IMR-90 (cell line): ENCODE measurements around the gene SPSB4. TPM values are rescaled to one million over a fixed set of nuclear protein-coding genes. Genes with fewer than 3 reads are reported as not detected.

Experiments
- ATAC-seq: fragments of 200-7000 bp; cut with Tn5 transposase; 2 replicates; pipeline ENCODE4 v1.9.1; 2020; ENCODE audit warnings: low read depth, mild to moderate bottlenecking, moderate library complexity
- BruUV-seq: library from RNA; stranded (reverse); fragments of 400-500 nt; replicated peaks from 2 replicates; lab custom pipeline; 2021; lab: Mats Ljungman, UMichigan
- CTCF ChIA-PET: fragments of 300-600 bp; formaldehyde crosslinking; extraction: SDS; loops from one replicate; lab custom pipeline; 2021; ENCODE audit warnings: antibody characterized with exemption; lab: Yijun Ruan, JAX
- POLR2A ChIA-PET: fragments of 300-600 bp; sonication (Branson Sonifier 250); formaldehyde crosslinking; loops from one replicate; lab custom pipeline; 2022; ENCODE audit warnings: antibody characterized with exemption; ENCODE audit not compliant: unreplicated experiment; lab: Charles Lee
- DNase-seq: peaks from one replicate; pipeline ENCODE4 v3.0.0; 2013
- H2AFZ ChIP-seq: replicated peaks from 2 replicates; pipeline ENCODE3; 2013; ENCODE audit warnings: low read length, mild to moderate bottlenecking; ENCODE audit not compliant: poor library complexity
- H2AK5ac ChIP-seq: 2 replicates; pipeline ENCODE4 v1.6.1; 2013; ENCODE audit warnings: low read depth, low read length, inconsistent platforms
- H2AK9ac ChIP-seq: replicated peaks from 2 replicates; pipeline ENCODE3; 2013; ENCODE audit warnings: mild to moderate bottlenecking, low read depth, low read length, moderate library complexity; ENCODE audit not compliant: poor library complexity
- H2BK120ac ChIP-seq: 2 replicates; pipeline ENCODE4 v1.6.1; 2013; ENCODE audit warnings: low read depth, low read length, inconsistent platforms
- H2BK15ac ChIP-seq: 3 replicates; pipeline ENCODE4 v1.6.1; 2013; ENCODE audit warnings: low read depth, low read length, inconsistent platforms
- H2BK20ac ChIP-seq: 2 replicates; pipeline ENCODE4 v1.6.1; 2013; ENCODE audit warnings: low read depth, mild to moderate bottlenecking, inconsistent platforms, low read length, moderate library complexity
- H2BK5ac ChIP-seq: 2 replicates; pipeline ENCODE4 v1.6.1; 2013; ENCODE audit warnings: mild to moderate bottlenecking, low read depth, low read length, inconsistent platforms; ENCODE audit not compliant: poor library complexity, severe bottlenecking
- H3K14ac ChIP-seq: replicated peaks from 2 replicates; pipeline ENCODE4 v1.6.1; 2013; ENCODE audit warnings: low read depth, low read length, inconsistent platforms
- H3K18ac ChIP-seq: 2 replicates; pipeline ENCODE4 v1.6.1; 2013; ENCODE audit warnings: low read depth, low read length, control low read depth
- H3K23ac ChIP-seq: 2 replicates; pipeline ENCODE4 v1.6.1; 2013; ENCODE audit warnings: low read depth, low read length, inconsistent platforms
- H3K27ac ChIP-seq: 2 replicates; pipeline ENCODE4 v1.5.1; 2013; ENCODE audit warnings: mild to moderate bottlenecking, control low read depth, low read length; ENCODE audit not compliant: insufficient read depth
- H3K27me3 ChIP-seq: 2 replicates; pipeline ENCODE4 v1.6.1; 2013; ENCODE audit warnings: low read length; ENCODE audit not compliant: control insufficient read depth, insufficient read depth
- H3K36me3 ChIP-seq: 2 replicates; pipeline ENCODE4 v1.6.1; 2013; ENCODE audit warnings: low read length, mixed read lengths; ENCODE audit not compliant: control insufficient read depth, insufficient read depth
- H3K4ac ChIP-seq: 2 replicates; pipeline ENCODE4 v1.6.1; 2013; ENCODE audit warnings: low read depth, low read length, inconsistent platforms
- H3K4me1 ChIP-seq: 2 replicates; pipeline ENCODE4 v1.6.1; 2013; ENCODE audit warnings: low read length, mixed read lengths; ENCODE audit not compliant: control insufficient read depth, insufficient read depth
- H3K4me2 ChIP-seq: 2 replicates; pipeline ENCODE4 v1.6.1; 2013; ENCODE audit warnings: low read depth, mild to moderate bottlenecking, control low read depth, low read length, moderate library complexity
- H3K4me3 ChIP-seq: 2 replicates; pipeline ENCODE4 v1.5.1; 2013; ENCODE audit warnings: low read depth, mild to moderate bottlenecking, control low read depth, low read length, moderate library complexity; ENCODE audit not compliant: insufficient read depth
- H3K56ac ChIP-seq: 2 replicates; pipeline ENCODE4 v1.6.1; 2013; ENCODE audit warnings: low read length, inconsistent platforms; ENCODE audit not compliant: insufficient read depth; ENCODE audit errors: extremely low read depth
- H3K79me1 ChIP-seq, 2 experiments: 2 replicates each; pipeline ENCODE4 v1.6.1; 2013; ENCODE audit warnings: low read length in 2 of 2, inconsistent platforms in 1 of 2, low read depth in 1 of 2
- H3K9ac ChIP-seq: 2 replicates; pipeline ENCODE4 v1.6.1; 2013; ENCODE audit warnings: low read depth, low read length, control low read depth
- H3K9me1 ChIP-seq: 2 replicates; pipeline ENCODE4 v1.6.1; 2013; ENCODE audit warnings: low read length, inconsistent platforms; ENCODE audit not compliant: insufficient read depth
- H3K9me3 ChIP-seq: 2 replicates; pipeline ENCODE4 v1.6.1; 2013; ENCODE audit warnings: low read length; ENCODE audit not compliant: control insufficient read depth, insufficient read depth
- H4K20me1 ChIP-seq: 2 replicates; pipeline ENCODE4 v1.6.1; 2013; ENCODE audit warnings: low read length, inconsistent platforms; ENCODE audit not compliant: insufficient read depth
- H4K5ac ChIP-seq: 2 replicates; pipeline ENCODE4 v1.6.1; 2013; ENCODE audit warnings: mild to moderate bottlenecking, low read depth, low read length, control low read depth
- H4K8ac ChIP-seq, 2 experiments: 2 replicates each; pipeline ENCODE4 v1.6.1; 2013; ENCODE audit warnings: low read depth in 2 of 2, low read length in 2 of 2, control low read depth in 1 of 2, inconsistent platforms in 1 of 2
- H4K91ac ChIP-seq: 2 replicates; pipeline ENCODE4 v1.6.1; 2013; ENCODE audit warnings: low read depth, low read length, inconsistent platforms; ENCODE audit not compliant: insufficient read depth
- BHLHE40 ChIP-seq: fragments of 150-350 bp; IDR thresholded peaks from 2 replicates; pipeline ENCODE4 v1.6.1; 2016; ENCODE audit warnings: mild to moderate bottlenecking, low read depth, low read length
- CEBPB ChIP-seq: IDR thresholded peaks from 2 replicates; pipeline ENCODE4 v1.6.1; 2012; ENCODE audit warnings: low read depth, low read length, improper control_type of control experiment
- CHD1 ChIP-seq: IDR thresholded peaks from 2 replicates; pipeline ENCODE4 v1.6.1; 2012; ENCODE audit warnings: low read depth, low read length, improper control_type of control experiment
- FOS ChIP-seq: fragments of 150-350 bp; IDR thresholded peaks from 2 replicates; pipeline ENCODE4 v1.6.1; 2016; ENCODE audit warnings: low read depth, low read length
- MAFK ChIP-seq: IDR thresholded peaks from 2 replicates; pipeline ENCODE4 v1.6.1; 2012; ENCODE audit warnings: low read depth, low read length, improper control_type of control experiment
- MAZ ChIP-seq: IDR thresholded peaks from 2 replicates; pipeline ENCODE4 v1.6.1; 2012; ENCODE audit warnings: low read depth, mild to moderate bottlenecking, low read length, improper control_type of control experiment, moderate library complexity, borderline replicate concordance
- NFE2L2 ChIP-seq: fragments of 150-350 bp; IDR thresholded peaks from 2 replicates; pipeline ENCODE4 v1.6.1; 2016; ENCODE audit warnings: low read depth, mild to moderate bottlenecking, low read length
- RFX5 ChIP-seq: IDR thresholded peaks from 2 replicates; pipeline ENCODE4 v1.8.0; 2012; ENCODE audit warnings: low read depth, mild to moderate bottlenecking, low read length, moderate library complexity
- SMC3 ChIP-seq: fragments of 150-350 bp; IDR thresholded peaks from 2 replicates; pipeline ENCODE4 v1.6.1; 2016; ENCODE audit warnings: low read depth, mild to moderate bottlenecking, antibody characterized with exemption, low read length, moderate library complexity
- dilution Hi-C: fragments of 300-500 bp; cut with HindIII; formaldehyde crosslinking; loops from one replicate; pipeline ENCODE4 v1.14.3; 2018; ENCODE audit warnings: low sequenced_read_pairs; ENCODE audit not compliant: unreplicated experiment
- in situ Hi-C: fragments of 300-500 bp; cut with MboI; formaldehyde crosslinking; loops from 3 replicates; pipeline ENCODE4 v1.14.3; 2019; ENCODE audit warnings: low sequenced_read_pairs, inconsistent platforms, mixed read lengths
- intact Hi-C: fragments of 100-400 bp; cut with micrococcal nuclease; formaldehyde crosslinking; loops from 2 replicates; pipeline ENCODE4 v1.10.0; 2022
- polyA plus RNA-seq, 3 experiments: library from polyadenylated mRNA; depleted of rRNA; stranded (reverse); fragments of >200 nt; gene quantifications; 2 replicates each; pipeline ENCODE4 v1.2.3, GENCODE V29; 2012; ENCODE audit warnings: low replicate concordance in 1 of 3
- total RNA-seq: library from RNA; depleted of rRNA; stranded (reverse); fragments of >200 nt; gene quantifications from 2 replicates; pipeline ENCODE4 v1.2.3, GENCODE V29; 2012
- TF ChIP-seq, protein P1 (sequence below): conservative IDR thresholded peaks from 2 replicates; pipeline ENCODE4 v1.5.1; 2012; ENCODE audit warnings: mild to moderate bottlenecking, low read depth, low read length, improper control_type of control experiment

The SPSB4 gene
- total and polyA plus RNA-seq, 2 of the 4 experiments (the other 2 are of a cell fraction) = not detected

DNA sequence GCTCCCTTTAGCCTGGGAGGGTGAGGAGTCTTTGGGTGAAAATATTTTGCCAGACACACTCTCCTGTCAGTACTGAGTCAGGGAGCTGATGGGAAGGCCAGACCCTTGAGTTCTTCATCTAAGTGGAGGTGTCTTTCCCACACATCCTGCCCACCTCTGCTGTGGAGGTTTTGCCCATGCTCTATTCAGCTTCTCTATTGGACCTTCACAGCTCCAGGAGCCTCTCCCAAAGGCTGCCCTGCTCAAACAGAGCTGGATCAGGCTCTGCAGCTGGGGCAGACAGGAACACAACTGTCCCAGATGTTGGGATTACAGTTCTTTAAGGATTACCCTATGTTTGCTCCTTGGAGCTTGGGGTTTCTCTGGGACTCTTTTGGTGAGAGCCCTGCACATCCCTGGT lies 77.9 kb downstream of the SPSB4 start:
- no peaks in the 10 kb centered on the region for H3K9me1 ChIP-seq
- H3K27me3 ChIP-seq = peaks cover 5% of the 10 kb centered on the region; the same call in 1 of the 2 replicates
- no peak overlapping the region for H2AK5ac ChIP-seq
- H3K27ac ChIP-seq = no peak overlapping the region
- no peak overlapping the region for H3K56ac ChIP-seq
- BruUV-seq = no TSS peak
- TF ChIP-seq FOS (no peak), RFX5 (no peak), CEBPB (no peak), BHLHE40 (no peak), NFE2L2 (no peak), SMC3 (no peak), MAFK (no peak), CHD1 (no peak), MAZ (no peak)
- TF ChIP-seq, protein P1, sequence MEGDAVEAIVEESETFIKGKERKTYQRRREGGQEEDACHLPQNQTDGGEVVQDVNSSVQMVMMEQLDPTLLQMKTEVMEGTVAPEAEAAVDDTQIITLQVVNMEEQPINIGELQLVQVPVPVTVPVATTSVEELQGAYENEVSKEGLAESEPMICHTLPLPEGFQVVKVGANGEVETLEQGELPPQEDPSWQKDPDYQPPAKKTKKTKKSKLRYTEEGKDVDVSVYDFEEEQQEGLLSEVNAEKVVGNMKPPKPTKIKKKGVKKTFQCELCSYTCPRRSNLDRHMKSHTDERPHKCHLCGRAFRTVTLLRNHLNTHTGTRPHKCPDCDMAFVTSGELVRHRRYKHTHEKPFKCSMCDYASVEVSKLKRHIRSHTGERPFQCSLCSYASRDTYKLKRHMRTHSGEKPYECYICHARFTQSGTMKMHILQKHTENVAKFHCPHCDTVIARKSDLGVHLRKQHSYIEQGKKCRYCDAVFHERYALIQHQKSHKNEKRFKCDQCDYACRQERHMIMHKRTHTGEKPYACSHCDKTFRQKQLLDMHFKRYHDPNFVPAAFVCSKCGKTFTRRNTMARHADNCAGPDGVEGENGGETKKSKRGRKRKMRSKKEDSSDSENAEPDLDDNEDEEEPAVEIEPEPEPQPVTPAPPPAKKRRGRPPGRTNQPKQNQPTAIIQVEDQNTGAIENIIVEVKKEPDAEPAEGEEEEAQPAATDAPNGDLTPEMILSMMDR = no peak
- H2AFZ ChIP-seq = no peak overlapping the region
- no peak overlapping the region for H2BK15ac ChIP-seq
- intact Hi-C loops (no loop called here), dilution Hi-C loops (no loop called here), in situ Hi-C loops (no loop called here)
- no peak overlapping the region for H3K4me3 ChIP-seq
- no peak overlapping the region for H3K18ac ChIP-seq
- no peak overlapping the region for H2BK20ac ChIP-seq
- H2BK5ac ChIP-seq = no peak overlapping the region
- no peak overlapping the region for H4K91ac ChIP-seq
- DNase-seq (no peak), ATAC-seq (no peak)
- no peak overlapping the region for H4K8ac ChIP-seq
- no peak overlapping the region for H3K23ac ChIP-seq
- no peak overlapping the region for H3K14ac ChIP-seq
- H3K9me3 ChIP-seq = no peaks in the 10 kb centered on the region
- ChIA-PET CTCF (no interaction called here), POLR2A (interaction anchor here (0.6 kb wide), 1 partner anchor 9 kb away, joined by 3 read pairs; no protein-coding TSS in a partner anchor)
- H3K4ac ChIP-seq = no peak overlapping the region
- H3K9ac ChIP-seq = no peak overlapping the region
- no peak overlapping the region for H2AK9ac ChIP-seq
- H3K4me2 ChIP-seq = no peak overlapping the region
- H4K20me1 ChIP-seq = no peaks in the 10 kb centered on the region
- no peak overlapping the region for H2BK120ac ChIP-seq
- no peak overlapping the region for H4K5ac ChIP-seq
- H3K4me1 ChIP-seq = no peaks in the 10 kb centered on the region
- no peaks in the 10 kb centered on the region for H3K36me3 ChIP-seq
- no peaks in the 10 kb centered on the region for H3K79me1 ChIP-seq
